Psoas muscle (tissue), 8 donors: ENCODE data around the gene CROCC. TPM values are rescaled to one million over a fixed set of nuclear protein-coding genes. Genes with fewer than 3 reads are reported as not detected.
"Not testable (repeated sequence)": the region's sequence is repeated elsewhere in the genome, so short reads cannot be mapped to it uniquely, and the experiment has no call there.

Experiments
- ATAC-seq, 4 donors: fragments of 200-7000 bp; cut with Tn5 transposase; one replicate each; pipeline ENCODE4 v1.9.1; 2020; ENCODE audit warnings: moderate library complexity in 3 of 4, mild to moderate bottlenecking in 2 of 4
- DNase-seq, 2 donors: peaks; one replicate each; pipeline ENCODE4 v3.0.0-alpha.2; 2020
- H3K27ac ChIP-seq: fragments of 200-600 bp; one replicate; pipeline ENCODE4 v1.8.0; 2022
- H3K27me3 ChIP-seq, 3 donors: fragments of 200-600 bp in 1 of 3; one replicate each; pipeline versions ENCODE4 v1.6.1 to v1.8.0; 2013 to 2022; ENCODE audit warnings: low read length in 2 of 3, mild to moderate bottlenecking in 2 of 3, moderate library complexity in 1 of 3; ENCODE audit not compliant: insufficient read depth in 3 of 3
- H3K36me3 ChIP-seq, 2 donors: fragments of 200-600 bp in 1 of 2; one replicate each; pipeline versions ENCODE4 v1.6.1 to v1.8.0; 2013 to 2022; ENCODE audit warnings: low read depth in 1 of 2, mild to moderate bottlenecking in 1 of 2, moderate library complexity in 1 of 2; ENCODE audit not compliant: insufficient read depth in 1 of 2
- H3K4me1 ChIP-seq: fragments of 200-600 bp; one replicate; pipeline ENCODE4 v1.8.0; 2022
- H3K4me3 ChIP-seq: fragments of 200-600 bp; one replicate; pipeline ENCODE4 v1.8.0; 2022; ENCODE audit warnings: mild to moderate bottlenecking
- H3K9me3 ChIP-seq: fragments of 200-600 bp; one replicate; pipeline ENCODE4 v1.8.0; 2022
- WGBS, 3 donors: extraction: QIAGEN DNeasy Blood & Tissue Kit; methylation state at CpG; one replicate each; pipeline versions ENCODE4 v1.1.6 to v1.1.7; 2013; 5-methylcytosine and 5-hydroxymethylcytosine counted together
- intact Hi-C, 2 donors: fragments of 100-400 bp; cut with DNase I; formaldehyde crosslinking; loops; one replicate each; pipeline versions ENCODE4 v1.11.0 to v1.14.2; 2022
- polyA plus RNA-seq, 3 donors: library from polyadenylated mRNA; stranded (reverse); fragments of 200-250 nt; gene quantifications; one replicate each; pipeline ENCODE4 v1.2.3, GENCODE V29; 2013
- total RNA-seq, 4 donors: library from RNA; stranded (reverse); fragmentation: NEBNext Ultra II Directional in 2 of 4; extraction: Animal tissue kit (Norgen Biotek cat#: 25700) in 2 of 4; gene quantifications; one replicate each; pipeline versions ENCODE4 v1.2.1 to v1.2.4, GENCODE V29; 2021 to 2023
- TF ChIP-seq, protein P1 (sequence below): fragments of 200-600 bp; IDR thresholded peaks from one replicate; pipeline ENCODE4 v1.8.0; 2022; ENCODE audit warnings: antibody characterized with exemption
- donor health status: healthy with polysubstance abuse.
- donor health status: DM: no; HTN: no; CAD: no; lungs with moderate emphysema.
- donor health status: Bipolar disorder and iron deficiency.
- donor health status: healthy.
- donor health status: DM: yes; HTN: yes; CAD: no.
- donor health status: DM: no; HTN: no; CAD: no.
- donor health status: DM: no; HTN: no; CAD: no.
- donor health status: DM: yes; HTN: yes; CAD: no.

CROCC gene
- total and polyA plus RNA-seq, 7 donors: 3.1 to 6.5 (median 4.8) TPM

DNA sequence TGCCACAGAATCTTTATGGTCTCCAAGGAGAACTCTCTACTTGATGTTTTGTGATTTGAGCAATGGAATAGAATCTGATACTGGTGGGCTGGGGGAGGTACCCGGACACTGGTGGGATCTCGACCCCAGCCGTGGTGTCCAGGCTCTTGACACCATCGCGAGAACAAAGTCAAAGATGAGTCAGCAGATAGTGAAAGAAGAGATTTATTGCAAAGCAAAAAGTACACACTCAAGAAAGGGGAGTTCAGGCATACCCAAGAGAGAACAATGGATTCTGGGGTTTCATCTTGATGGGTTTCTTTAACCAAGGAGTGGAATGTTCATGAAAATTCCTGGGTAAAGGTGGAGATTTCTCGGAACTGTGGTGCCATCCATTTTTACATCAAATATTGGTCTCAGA is 27.4 kb upstream of the CROCC start:
- H3K36me3 ChIP-seq, DNase-seq, H3K4me3 ChIP-seq, ATAC-seq, H3K27me3 ChIP-seq, H3K27ac ChIP-seq, H3K9me3 ChIP-seq, intact Hi-C loops: not testable (repeated sequence)
- WGBS, 3 donors: 79 to 83% (median 80%) methylated on average over 5 to 6 of the region's 6 CpGs
- H3K4me1 ChIP-seq: peaks cover 12% of the 10 kb centered on the region

DNA sequence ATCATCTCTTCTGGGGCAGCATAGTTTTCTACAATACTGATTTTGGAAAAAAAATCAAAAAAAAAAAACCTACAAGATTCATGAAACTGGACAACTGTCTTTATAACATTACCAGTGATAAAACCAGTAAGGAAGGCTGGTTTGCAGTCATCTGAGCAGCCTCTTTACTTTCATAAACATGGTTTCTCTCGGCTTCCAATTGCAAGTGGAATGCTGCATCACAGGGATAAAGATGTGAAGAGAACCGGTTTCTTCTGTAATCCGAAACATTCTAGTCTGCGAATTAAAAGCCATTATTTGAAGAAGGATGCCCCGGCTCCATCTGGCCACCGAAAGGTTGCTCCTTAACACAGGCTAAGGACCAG is 26.5 kb upstream of the CROCC start:
- H3K27me3 ChIP-seq, H3K36me3 ChIP-seq, intact Hi-C loops, DNase-seq, ATAC-seq, H3K9me3 ChIP-seq: not testable (repeated sequence)
- Histone ChIP-seq H3K4me3 (peak overlapping the region; percentile 39), H3K4me1 (peaks cover 14% of the 10 kb centered on the region), H3K27ac (peak overlapping the region; percentile 19)
- WGBS, 3 donors: 1 to 3% (median 2%) methylated on average over 4 to 6 of the region's 6 CpGs

DNA sequence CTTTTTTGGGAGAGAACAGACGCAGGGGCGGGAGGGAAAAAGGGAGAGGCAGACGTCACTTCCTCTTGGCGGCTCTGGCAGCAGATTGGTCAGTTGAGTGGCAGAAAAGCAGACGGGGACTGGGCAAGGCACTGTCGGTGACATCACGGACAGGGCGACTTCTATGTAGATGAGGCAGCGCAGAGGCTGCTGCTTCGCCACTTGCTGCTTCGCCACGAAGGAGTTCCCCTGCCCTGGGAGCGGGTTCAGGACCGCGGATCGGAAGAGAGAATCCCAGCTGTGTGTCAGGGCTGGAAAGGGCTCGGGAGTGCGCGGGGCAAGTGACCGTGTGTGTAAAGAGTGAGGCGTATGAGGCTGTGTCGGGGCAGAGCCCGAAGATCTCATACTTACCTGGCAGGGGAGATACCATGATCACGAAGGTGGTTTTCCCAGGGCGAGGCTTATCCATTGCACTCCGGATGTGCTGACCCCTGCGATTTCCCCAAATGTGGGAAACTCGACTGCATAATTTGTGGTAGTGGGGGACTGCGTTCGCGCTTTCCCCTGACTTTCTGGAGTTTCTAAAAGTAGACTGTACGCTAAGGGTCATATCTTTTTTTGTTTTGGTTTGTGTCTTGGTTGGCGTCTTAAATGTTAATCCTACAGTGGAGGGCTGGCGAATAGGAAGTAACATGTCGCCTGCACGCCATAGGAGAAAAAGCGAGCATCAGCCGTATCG is 26.0 kb upstream of the CROCC start, which contains the start of gene RNU1-2:
RNU1-2 (plus strand) TSS at position 383 of the 718 bp plus-strand sequence.
- H3K27me3 ChIP-seq, H3K9me3 ChIP-seq, H3K36me3 ChIP-seq, intact Hi-C loops: not testable (repeated sequence)
- H3K4me1 ChIP-seq: peaks cover 14% of the 10 kb centered on the region
- WGBS, 3 donors: 0% methylated on average over 21 to 28 of the region's 39 CpGs
- DNase-seq (peak; percentile 57 to 82), ATAC-seq (peak; percentile 99 to 100 (median 100))
- peak within 1 kb of the TSS; percentile 80 for H3K27ac ChIP-seq
- peak within 1 kb of the TSS; percentile 47 for H3K4me3 ChIP-seq

DNA sequence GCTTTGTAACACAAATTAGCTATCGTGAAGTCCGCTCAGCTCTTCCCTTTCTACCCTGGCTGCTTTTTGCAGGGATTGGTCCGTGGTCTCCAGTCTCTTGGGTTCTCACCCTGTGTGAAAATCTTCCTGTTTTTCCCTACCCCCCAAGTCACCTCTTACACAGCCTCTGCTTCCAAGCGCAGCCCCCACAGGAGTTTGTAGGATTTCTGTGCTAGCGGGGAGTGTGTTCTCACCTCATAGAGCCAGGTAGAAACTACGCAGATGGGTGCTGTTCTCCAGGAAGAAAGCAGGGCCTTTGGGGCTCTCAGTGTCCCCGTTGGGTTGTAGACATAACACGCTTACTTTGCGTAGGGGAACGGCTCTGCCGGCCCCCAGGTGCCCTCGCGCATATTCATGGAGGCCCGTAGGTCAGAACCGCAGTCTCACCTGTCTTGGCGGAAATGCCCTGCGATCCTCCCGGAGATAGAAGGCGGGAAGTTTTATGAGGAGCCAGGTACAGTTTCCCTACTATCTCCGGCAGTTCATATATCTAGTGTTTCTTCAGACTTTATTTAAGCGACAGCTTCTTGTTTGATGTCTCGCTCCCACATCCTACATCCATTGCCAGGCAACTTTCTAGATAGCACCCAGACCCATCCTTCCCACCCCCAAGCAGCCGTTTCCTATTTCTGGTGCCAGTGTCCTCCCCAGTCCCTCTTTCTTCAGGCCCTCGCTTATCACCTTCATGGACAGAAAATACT is 25.2 kb upstream of the CROCC start:
- ATAC-seq, H3K36me3 ChIP-seq, DNase-seq, H3K9me3 ChIP-seq, H3K27me3 ChIP-seq, intact Hi-C loops: not testable (repeated sequence)
- 27 to 30% (median 28%) methylated on average over 21 to 23 of the region's 24 CpGs for WGBS, 3 donors
- Histone ChIP-seq H3K4me1 (peaks cover 14% of the 10 kb centered on the region), H3K27ac (peak overlapping the region; percentile 80), H3K4me3 (peak overlapping the region; percentile 47)

DNA sequence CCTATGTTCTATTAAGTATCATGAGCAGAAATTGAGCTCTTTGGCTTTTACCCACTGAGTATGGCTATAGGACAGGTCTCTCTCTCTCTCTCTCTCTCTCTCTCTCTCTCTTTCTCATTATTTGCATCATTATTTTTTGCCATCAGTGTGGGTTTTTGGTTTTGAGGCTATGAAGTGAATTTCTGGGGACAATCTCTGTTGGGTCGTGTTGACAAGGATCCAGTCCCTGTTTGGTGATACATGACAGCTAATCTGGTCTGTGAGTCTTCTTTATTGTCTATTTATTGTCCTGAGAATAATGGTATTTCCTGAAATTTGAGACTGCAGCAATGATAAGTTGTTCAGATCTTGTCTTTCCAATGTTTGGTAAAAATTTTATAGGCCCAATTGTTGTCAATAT is 24.1 kb upstream of the CROCC start:
- ATAC-seq, H3K9me3 ChIP-seq, DNase-seq, H3K27me3 ChIP-seq, H3K27ac ChIP-seq, H3K36me3 ChIP-seq, H3K4me3 ChIP-seq, intact Hi-C loops: not testable (repeated sequence)
- whole genome bisulfite sequencing, 3 donors: 29 to 55% (median 46%) methylated on average over 1 of the region's 1 CpG
- peaks cover 14% of the 10 kb centered on the region for H3K4me1 ChIP-seq

DNA sequence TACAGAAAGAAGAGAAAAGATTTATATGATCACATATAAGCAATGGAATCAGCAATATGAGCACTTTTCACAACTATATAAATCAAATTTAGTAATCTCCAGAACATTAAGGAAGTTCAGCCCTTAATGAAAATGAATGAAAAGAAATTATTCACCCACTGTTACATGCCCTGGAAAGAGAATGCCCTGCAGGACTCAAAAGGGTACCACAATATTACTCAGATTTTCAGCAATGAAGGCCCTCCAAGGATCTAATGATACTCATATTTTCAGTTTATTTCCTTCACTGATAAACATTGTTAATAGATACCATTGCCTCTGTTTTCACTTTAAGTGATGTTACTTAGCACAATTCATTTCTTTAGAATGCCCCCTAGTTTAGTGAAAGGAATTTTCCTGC is 23.4 kb upstream of the CROCC start:
- intact Hi-C loops, H3K36me3 ChIP-seq, H3K27me3 ChIP-seq, H3K4me3 ChIP-seq, ATAC-seq, H3K9me3 ChIP-seq, DNase-seq: not testable (repeated sequence)
- Histone ChIP-seq H3K4me1 (peaks cover 20% of the 10 kb centered on the region), H3K27ac (peak overlapping the region; percentile 11)

DNA sequence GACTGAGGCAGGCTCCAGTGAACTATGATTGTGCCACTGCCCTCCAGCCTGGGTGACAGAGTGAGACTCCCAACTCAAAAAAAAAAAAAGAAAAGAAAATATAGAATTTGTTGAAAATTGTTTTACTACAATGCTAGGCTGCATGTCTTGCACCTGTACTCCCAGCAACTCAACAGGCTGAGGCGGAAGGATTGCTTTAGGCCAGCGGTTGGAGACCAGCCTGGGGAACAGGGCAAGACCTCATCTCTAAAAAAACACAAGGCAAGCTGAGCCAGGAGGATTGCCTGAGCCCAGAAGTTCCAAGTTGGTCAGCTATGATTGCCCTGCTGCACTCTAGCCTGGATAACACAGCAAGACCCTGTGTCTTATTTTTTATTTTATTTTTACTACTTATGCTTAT is 22.7 kb upstream of the CROCC start:
- intact Hi-C loops, DNase-seq, H3K36me3 ChIP-seq, H3K27me3 ChIP-seq, H3K9me3 ChIP-seq, ATAC-seq, H3K4me3 ChIP-seq: not testable (repeated sequence)
- H3K4me1 ChIP-seq: peaks cover 24% of the 10 kb centered on the region
- WGBS, 3 donors: 32 to 53% (median 39%) methylated on average over 2 of the region's 2 CpGs
- peak overlapping the region; percentile 50 for H3K27ac ChIP-seq

DNA sequence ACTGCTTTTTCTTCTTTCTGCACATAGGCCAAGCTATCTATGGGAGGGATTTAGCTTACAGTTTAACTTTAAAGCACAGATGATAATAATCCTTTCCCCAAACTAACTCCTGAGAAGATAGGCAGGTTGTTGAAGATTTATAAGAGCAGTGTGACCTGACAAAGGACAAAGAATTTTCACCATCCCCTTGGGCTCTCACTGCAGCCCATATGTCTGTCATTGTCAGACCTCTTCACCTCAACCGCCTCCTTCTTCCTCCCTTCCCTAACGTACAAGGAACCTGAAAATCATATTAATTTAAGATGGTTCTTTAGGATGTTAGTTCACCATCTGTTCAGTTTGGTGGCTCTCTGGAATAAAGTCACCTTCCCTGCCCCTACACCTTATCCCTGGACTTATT is 21.0 kb upstream of the CROCC start:
- WGBS, 3 donors: 60 to 86% (median 68%) methylated on average over 2 of the region's 2 CpGs
- TF ChIP-seq, protein P1, sequence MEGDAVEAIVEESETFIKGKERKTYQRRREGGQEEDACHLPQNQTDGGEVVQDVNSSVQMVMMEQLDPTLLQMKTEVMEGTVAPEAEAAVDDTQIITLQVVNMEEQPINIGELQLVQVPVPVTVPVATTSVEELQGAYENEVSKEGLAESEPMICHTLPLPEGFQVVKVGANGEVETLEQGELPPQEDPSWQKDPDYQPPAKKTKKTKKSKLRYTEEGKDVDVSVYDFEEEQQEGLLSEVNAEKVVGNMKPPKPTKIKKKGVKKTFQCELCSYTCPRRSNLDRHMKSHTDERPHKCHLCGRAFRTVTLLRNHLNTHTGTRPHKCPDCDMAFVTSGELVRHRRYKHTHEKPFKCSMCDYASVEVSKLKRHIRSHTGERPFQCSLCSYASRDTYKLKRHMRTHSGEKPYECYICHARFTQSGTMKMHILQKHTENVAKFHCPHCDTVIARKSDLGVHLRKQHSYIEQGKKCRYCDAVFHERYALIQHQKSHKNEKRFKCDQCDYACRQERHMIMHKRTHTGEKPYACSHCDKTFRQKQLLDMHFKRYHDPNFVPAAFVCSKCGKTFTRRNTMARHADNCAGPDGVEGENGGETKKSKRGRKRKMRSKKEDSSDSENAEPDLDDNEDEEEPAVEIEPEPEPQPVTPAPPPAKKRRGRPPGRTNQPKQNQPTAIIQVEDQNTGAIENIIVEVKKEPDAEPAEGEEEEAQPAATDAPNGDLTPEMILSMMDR: no peak
- DNase-seq (no peak), ATAC-seq (no peak)
- no peak overlapping the region for H3K4me3 ChIP-seq
- no peaks in the 10 kb centered on the region for H3K9me3 ChIP-seq
- no peaks in the 10 kb centered on the region for H3K36me3 ChIP-seq
- no peaks in the 10 kb centered on the region for H3K27me3 ChIP-seq
- peaks cover 24% of the 10 kb centered on the region for H3K4me1 ChIP-seq
- intact Hi-C loops: loop anchor here in 1 of 2 donors (10.0 kb wide), 1 partner anchor 386 kb away; the partner anchor contains the start of gene RNU1-1
- no peak overlapping the region for H3K27ac ChIP-seq

DNA sequence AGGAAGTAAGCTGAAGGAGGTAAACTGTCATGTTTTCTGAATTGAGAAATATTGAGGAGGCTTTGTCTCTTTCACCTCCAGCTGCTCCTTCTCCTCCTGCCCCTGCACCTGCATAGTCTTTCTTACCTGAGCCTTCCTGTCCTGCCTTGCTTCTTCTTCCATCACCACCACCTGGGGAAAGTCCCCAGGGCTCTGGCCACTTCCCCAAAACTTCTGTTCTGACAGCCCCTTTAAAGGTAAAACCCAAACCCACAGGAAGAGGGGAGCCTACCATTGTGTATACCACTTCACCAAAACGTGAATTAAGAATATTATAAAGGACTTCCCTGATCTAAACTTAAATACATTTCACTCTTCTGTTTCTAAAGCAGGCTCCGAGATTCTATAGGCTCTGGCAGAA is 20.4 kb upstream of the CROCC start:
- H3K27me3 ChIP-seq, H3K9me3 ChIP-seq, H3K27ac ChIP-seq, H3K36me3 ChIP-seq, H3K4me3 ChIP-seq, DNase-seq, ATAC-seq: not testable (repeated sequence)
- WGBS, 3 donors: 67 to 78% (median 71%) methylated on average over 2 of the region's 2 CpGs
- peaks cover 24% of the 10 kb centered on the region for H3K4me1 ChIP-seq
- intact Hi-C loops: loop anchor here in 1 of 2 donors (10.0 kb wide), 1 partner anchor 387 kb away; the partner anchor contains the start of gene RNU1-1
